Measurements from ENCODE around the gene CFDP1.

The CFDP1 gene

DNA sequence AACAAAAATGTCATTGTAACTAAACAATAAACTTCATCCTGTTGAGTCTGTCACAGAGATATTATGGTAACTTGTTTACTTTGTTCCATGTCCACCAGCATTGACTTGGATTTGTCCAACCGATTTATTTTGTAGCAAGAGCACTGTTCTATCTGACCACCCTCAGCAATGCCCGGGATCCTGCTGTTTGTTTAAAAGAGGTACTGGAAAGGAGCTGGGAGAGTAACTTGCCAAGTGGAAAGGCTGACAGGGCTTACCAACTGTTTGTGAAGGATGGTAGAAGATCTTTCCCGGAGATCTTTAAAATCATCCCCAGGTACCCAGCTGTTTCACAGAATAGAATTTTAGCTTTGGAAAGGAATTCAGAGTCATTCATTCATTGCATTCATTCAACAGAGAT is 122.8 kb downstream of the CFDP1 start:
- Histone ChIP-seq H3K27ac (ENCODE audit: low read depth, low read length) (no peak overlapping the region), H3K4me1 (ENCODE audit: insufficient read depth, low read length) (peaks cover 17% of the 10 kb centered on the region), H3K27me3 (ENCODE audit: control insufficient read depth in 1 of 2, insufficient read depth in 2 of 2, low read length in 2 of 2) (no peaks in the 10 kb centered on the region), H3K9ac (ENCODE audit: low read length) (no peak overlapping the region), H3K36me3 (ENCODE audit: insufficient read depth, low read length) (no peaks in the 10 kb centered on the region), H3K4me3 (ENCODE audit: low read depth in 1 of 2, low read length in 2 of 2) (no peak overlapping the region), H3K9me3 (ENCODE audit: low read length) (no peaks in the 10 kb centered on the region)

DNA sequence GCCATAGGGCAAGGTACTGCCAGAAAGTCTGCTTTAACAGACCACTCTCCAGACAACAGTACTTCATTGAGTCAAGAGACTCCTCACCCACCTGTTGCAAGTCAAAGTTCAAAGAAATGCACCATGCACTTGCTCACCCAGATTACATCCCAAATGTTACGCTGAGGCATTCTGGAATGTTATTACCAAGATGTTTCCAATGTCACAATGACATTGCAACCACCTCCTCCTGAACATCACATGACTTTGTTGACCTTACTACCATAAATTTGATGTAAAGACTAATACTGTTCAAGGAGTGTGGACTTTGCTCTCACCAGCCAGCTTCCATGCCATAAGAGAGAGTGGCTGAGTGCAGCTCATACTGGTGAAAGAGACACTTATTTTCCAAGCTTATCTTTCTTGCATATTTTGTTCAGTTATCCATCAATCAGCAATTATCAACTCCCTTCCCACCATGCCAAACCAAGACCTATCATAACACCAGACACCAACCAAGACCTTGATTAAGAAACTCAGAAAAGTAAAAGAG is 123.3 kb downstream of the CFDP1 start:
- Histone ChIP-seq H3K27ac (ENCODE audit: low read depth, low read length) (no peak overlapping the region), H3K36me3 (ENCODE audit: insufficient read depth, low read length) (no peaks in the 10 kb centered on the region), H3K4me1 (ENCODE audit: insufficient read depth, low read length) (peaks cover 23% of the 10 kb centered on the region), H3K27me3 (ENCODE audit: control insufficient read depth in 1 of 2, insufficient read depth in 2 of 2, low read length in 2 of 2) (no peaks in the 10 kb centered on the region), H3K9ac (ENCODE audit: low read length) (no peak overlapping the region), H3K4me3 (ENCODE audit: low read depth in 1 of 2, low read length in 2 of 2) (no peak overlapping the region), H3K9me3 (ENCODE audit: low read length) (no peaks in the 10 kb centered on the region)

GRCh38 chr16:75309156-75309555 is 124.1 kb downstream of the CFDP1 start:
- Histone ChIP-seq H3K27ac (ENCODE audit: low read depth, low read length) (no peak overlapping the region), H3K4me3 (ENCODE audit: low read depth in 1 of 2, low read length in 2 of 2) (no peak overlapping the region), H3K36me3 (ENCODE audit: insufficient read depth, low read length) (peaks cover 6% of the 10 kb centered on the region), H3K9ac (ENCODE audit: low read length) (no peak overlapping the region), H3K4me1 (ENCODE audit: insufficient read depth, low read length) (peaks cover 28% of the 10 kb centered on the region), H3K27me3 (ENCODE audit: control insufficient read depth in 1 of 2, insufficient read depth in 2 of 2, low read length in 2 of 2) (no peaks in the 10 kb centered on the region), H3K9me3 (ENCODE audit: low read length) (no peaks in the 10 kb centered on the region)

GRCh38 chr16:75308011-75308410 is 125.3 kb downstream of the CFDP1 start:
- Histone ChIP-seq H3K27me3 (ENCODE audit: control insufficient read depth in 1 of 2, insufficient read depth in 2 of 2, low read length in 2 of 2) (no peaks in the 10 kb centered on the region), H3K27ac (ENCODE audit: low read depth, low read length) (no peak overlapping the region), H3K4me3 (ENCODE audit: low read depth in 1 of 2, low read length in 2 of 2) (no peak overlapping the region), H3K36me3 (ENCODE audit: insufficient read depth, low read length) (peaks cover 7% of the 10 kb centered on the region), H3K9me3 (ENCODE audit: low read length) (no peaks in the 10 kb centered on the region), H3K9ac (ENCODE audit: low read length) (no peak overlapping the region), H3K4me1 (ENCODE audit: insufficient read depth, low read length) (peaks cover 28% of the 10 kb centered on the region)

GRCh38 chr16:75307506-75307905 is 125.8 kb downstream of the CFDP1 start:
- Histone ChIP-seq H3K4me3 (ENCODE audit: low read depth in 1 of 2, low read length in 2 of 2) (no peak overlapping the region), H3K27ac (ENCODE audit: low read depth, low read length) (no peak overlapping the region), H3K36me3 (ENCODE audit: insufficient read depth, low read length) (peaks cover 7% of the 10 kb centered on the region), H3K4me1 (ENCODE audit: insufficient read depth, low read length) (peaks cover 28% of the 10 kb centered on the region), H3K27me3 (ENCODE audit: control insufficient read depth in 1 of 2, insufficient read depth in 2 of 2, low read length in 2 of 2) (no peaks in the 10 kb centered on the region), H3K9me3 (ENCODE audit: low read length) (no peaks in the 10 kb centered on the region), H3K9ac (ENCODE audit: low read length) (no peak overlapping the region)

DNA sequence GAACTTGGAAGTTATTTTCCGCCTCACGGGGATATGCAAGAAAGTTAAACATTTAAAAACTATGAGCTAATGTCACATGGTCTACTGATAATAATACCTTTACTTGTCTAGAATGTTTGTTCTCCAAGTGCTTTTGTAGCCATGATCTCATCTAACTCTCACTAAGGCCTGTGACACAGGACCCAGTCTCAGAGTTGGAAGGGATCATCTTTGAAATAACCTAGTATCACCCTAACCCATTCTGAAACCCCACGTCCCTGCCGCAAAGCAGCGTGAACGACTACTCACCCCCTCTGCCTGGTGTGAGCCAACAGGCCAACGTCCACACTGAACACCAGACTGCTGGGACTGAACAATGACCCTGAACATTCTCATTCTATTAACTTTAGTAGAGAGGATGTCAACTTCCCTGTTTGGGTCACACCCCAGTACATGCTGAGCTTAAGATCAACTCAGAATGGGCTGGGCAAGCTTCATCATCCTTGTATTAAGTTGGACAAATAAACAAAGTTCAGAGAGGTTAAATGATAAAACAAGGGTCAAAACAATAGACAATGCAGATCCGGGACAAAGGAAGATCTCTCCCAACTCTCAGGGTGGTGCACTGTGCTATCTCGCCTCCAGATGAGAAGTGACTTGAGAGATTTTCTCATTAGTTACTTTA is 127.1 kb downstream of the CFDP1 start:
- Histone ChIP-seq H3K4me3 (ENCODE audit: low read depth in 1 of 2, low read length in 2 of 2) (peak overlapping the region in 1 of 2 donors; percentile 10), H3K36me3 (ENCODE audit: insufficient read depth, low read length) (peaks cover 7% of the 10 kb centered on the region), H3K9me3 (ENCODE audit: low read length) (no peaks in the 10 kb centered on the region), H3K27me3 (ENCODE audit: control insufficient read depth in 1 of 2, insufficient read depth in 2 of 2, low read length in 2 of 2) (no peaks in the 10 kb centered on the region), H3K4me1 (ENCODE audit: insufficient read depth, low read length) (peaks cover 21% of the 10 kb centered on the region), H3K27ac (ENCODE audit: low read depth, low read length) (peak overlapping the region; percentile 62), H3K9ac (ENCODE audit: low read length) (peak overlapping the region; percentile 16)

GRCh38 chr16:75305364-75306098 is 127.8 kb downstream of the CFDP1 start:
- peak overlapping the region; percentile 16 for H3K9ac ChIP-seq (ENCODE audit: low read length)
- H3K4me1 ChIP-seq (ENCODE audit: insufficient read depth, low read length): peaks cover 21% of the 10 kb centered on the region
- H3K36me3 ChIP-seq (ENCODE audit: insufficient read depth, low read length): peaks cover 13% of the 10 kb centered on the region
- peak overlapping the region in 1 of 2 donors; percentile 10 for H3K4me3 ChIP-seq (ENCODE audit: low read depth in 1 of 2, low read length in 2 of 2)
- peak overlapping the region; percentile 62 for H3K27ac ChIP-seq (ENCODE audit: low read depth, low read length)
- H3K9me3 ChIP-seq (ENCODE audit: low read length): no peaks in the 10 kb centered on the region
- no peaks in the 10 kb centered on the region for H3K27me3 ChIP-seq (ENCODE audit: control insufficient read depth in 1 of 2, insufficient read depth in 2 of 2, low read length in 2 of 2)

GRCh38 chr16:75304521-75305363 is 128.6 kb downstream of the CFDP1 start:
- Histone ChIP-seq H3K27me3 (ENCODE audit: control insufficient read depth in 1 of 2, insufficient read depth in 2 of 2, low read length in 2 of 2) (no peaks in the 10 kb centered on the region), H3K4me3 (ENCODE audit: low read depth in 1 of 2, low read length in 2 of 2) (no peak overlapping the region), H3K36me3 (ENCODE audit: insufficient read depth, low read length) (peaks cover 17% of the 10 kb centered on the region), H3K27ac (ENCODE audit: low read depth, low read length) (peak overlapping the region; percentile 62), H3K9ac (ENCODE audit: low read length) (no peak overlapping the region), H3K4me1 (ENCODE audit: insufficient read depth, low read length) (peaks cover 21% of the 10 kb centered on the region), H3K9me3 (ENCODE audit: low read length) (no peaks in the 10 kb centered on the region)

- Histone ChIP-seq H3K4me3 (ENCODE audit: low read depth in 1 of 2, low read length in 2 of 2) (no peak overlapping the region), H3K27ac (ENCODE audit: low read depth, low read length) (no peak overlapping the region), H3K9ac (ENCODE audit: low read length) (no peak overlapping the region), H3K36me3 (ENCODE audit: insufficient read depth, low read length) (peaks cover 19% of the 10 kb centered on the region), H3K9me3 (ENCODE audit: low read length) (no peaks in the 10 kb centered on the region), H3K4me1 (ENCODE audit: insufficient read depth, low read length) (peaks cover 21% of the 10 kb centered on the region), H3K27me3 (ENCODE audit: control insufficient read depth in 1 of 2, insufficient read depth in 2 of 2, low read length in 2 of 2) (no peaks in the 10 kb centered on the region)
These were observed 131.5 kb downstream of the CFDP1 start for GRCh38 chr16:75301804-75302203.

GRCh38 chr16:75298267-75298666 is 135.0 kb downstream of the CFDP1 start:
- Histone ChIP-seq H3K9ac (ENCODE audit: low read length) (no peak overlapping the region), H3K27ac (ENCODE audit: low read depth, low read length) (no peak overlapping the region), H3K9me3 (ENCODE audit: low read length) (no peaks in the 10 kb centered on the region), H3K36me3 (ENCODE audit: insufficient read depth, low read length) (peaks cover 16% of the 10 kb centered on the region), H3K4me1 (ENCODE audit: insufficient read depth, low read length) (no peaks in the 10 kb centered on the region), H3K27me3 (ENCODE audit: control insufficient read depth in 1 of 2, insufficient read depth in 2 of 2, low read length in 2 of 2) (no peaks in the 10 kb centered on the region), H3K4me3 (ENCODE audit: low read depth in 1 of 2, low read length in 2 of 2) (no peak overlapping the region)

DNA sequence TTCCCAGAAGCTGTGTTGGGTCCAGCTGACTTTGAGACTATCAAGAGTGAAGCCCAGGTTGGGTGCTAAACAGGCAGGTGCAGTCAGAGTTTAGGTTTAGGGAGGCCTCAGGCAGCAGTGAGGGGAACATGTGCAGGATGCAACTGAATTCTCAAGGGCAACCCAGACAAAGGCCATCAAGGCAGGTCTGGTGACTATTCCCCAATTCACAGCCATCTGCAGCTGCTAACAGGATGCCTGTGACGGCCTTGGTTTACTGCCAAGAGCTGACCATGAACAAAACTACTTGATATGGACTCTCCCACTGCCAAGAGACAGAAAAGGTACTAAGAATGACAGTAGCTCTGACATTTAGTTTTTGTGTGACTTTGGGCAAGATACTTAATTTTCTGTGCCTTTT is 136.7 kb downstream of the CFDP1 start:
- Histone ChIP-seq H3K4me3 (ENCODE audit: low read depth in 1 of 2, low read length in 2 of 2) (no peak overlapping the region), H3K36me3 (ENCODE audit: insufficient read depth, low read length) (peaks cover 28% of the 10 kb centered on the region), H3K9me3 (ENCODE audit: low read length) (no peaks in the 10 kb centered on the region), H3K9ac (ENCODE audit: low read length) (no peak overlapping the region), H3K27ac (ENCODE audit: low read depth, low read length) (no peak overlapping the region), H3K27me3 (ENCODE audit: control insufficient read depth in 1 of 2, insufficient read depth in 2 of 2, low read length in 2 of 2) (no peaks in the 10 kb centered on the region), H3K4me1 (ENCODE audit: insufficient read depth, low read length) (no peaks in the 10 kb centered on the region)
